ENCODE data around the gene ITGB1BP1.

ITGB1BP1 gene

GRCh38 chr2:9407363-9407811 lies 15.9 kb downstream of the ITGB1BP1 start:
- Histone ChIP-seq H3K79me2 (ENCODE audit: insufficient read depth, low read length) (no peaks in the 10 kb centered on the region), H3F3A (ENCODE audit: insufficient read depth, low read length) (no peaks in the 10 kb centered on the region), H2AFZ (ENCODE audit: low read length) (no peak overlapping the region), H3K9ac (ENCODE audit: low read length) (no peak overlapping the region), H3K4me1 (ENCODE audit: insufficient read depth, low read length, severe bottlenecking) (no peaks in the 10 kb centered on the region), H3K36me3 (ENCODE audit: insufficient read depth, low read length) (peaks cover 51% of the 10 kb centered on the region), H3K4me3 (ENCODE audit: low read depth, low read length, poor library complexity, severe bottlenecking) (no peak overlapping the region), H4K20me1 (ENCODE audit: insufficient read depth, low read length) (no peaks in the 10 kb centered on the region), H3K9me3 (ENCODE audit: low read length) (no peaks in the 10 kb centered on the region), H3K4me2 (ENCODE audit: low read length) (no peak overlapping the region), H3K27me3 (ENCODE audit: insufficient read depth, low read length) (no peaks in the 10 kb centered on the region), H3K9me2 (ENCODE audit: low read depth, low read length) (no peaks in the 10 kb centered on the region), H3K27ac (ENCODE audit: low read depth, low read length, poor library complexity, severe bottlenecking) (no peak overlapping the region)
- TF ChIP-seq EZH2 (IDR thresholded peaks at IDR 0.05; ENCODE audit: borderline replicate concordance, low read length) (no peak), CTCF (IDR thresholded peaks at IDR 0.05; ENCODE audit: low read length) (no peak)

GRCh38 chr2:9406529-9407362 lies 16.6 kb downstream of the ITGB1BP1 start:
- H3K27ac ChIP-seq (ENCODE audit: low read depth, low read length, poor library complexity, severe bottlenecking), result no peak overlapping the region
- no peak overlapping the region for H3K4me2 ChIP-seq (ENCODE audit: low read length)
- no peaks in the 10 kb centered on the region for H3K9me2 ChIP-seq (ENCODE audit: low read depth, low read length)
- no peaks in the 10 kb centered on the region for H3K4me1 ChIP-seq (ENCODE audit: insufficient read depth, low read length, severe bottlenecking)
- no peak overlapping the region for H3K4me3 ChIP-seq (ENCODE audit: low read depth, low read length, poor library complexity, severe bottlenecking)
- TF ChIP-seq CTCF (IDR thresholded peaks at IDR 0.05; ENCODE audit: low read length), result no peak
- no peak for TF ChIP-seq EZH2 (IDR thresholded peaks at IDR 0.05; ENCODE audit: borderline replicate concordance, low read length)
- H3F3A ChIP-seq (ENCODE audit: insufficient read depth, low read length), result no peaks in the 10 kb centered on the region
- peaks cover 46% of the 10 kb centered on the region for H3K36me3 ChIP-seq (ENCODE audit: insufficient read depth, low read length)
- no peak overlapping the region for H3K9ac ChIP-seq (ENCODE audit: low read length)
- no peaks in the 10 kb centered on the region for H3K27me3 ChIP-seq (ENCODE audit: insufficient read depth, low read length)
- H3K9me3 ChIP-seq (ENCODE audit: low read length), result no peaks in the 10 kb centered on the region
- H3K79me2 ChIP-seq (ENCODE audit: insufficient read depth, low read length), result no peaks in the 10 kb centered on the region
- H2AFZ ChIP-seq (ENCODE audit: low read length), result no peak overlapping the region
- no peaks in the 10 kb centered on the region for H4K20me1 ChIP-seq (ENCODE audit: insufficient read depth, low read length)

GRCh38 chr2:9405636-9406035 lies 17.7 kb downstream of the ITGB1BP1 start:
- Histone ChIP-seq H3K27me3 (ENCODE audit: insufficient read depth, low read length) (no peaks in the 10 kb centered on the region), H2AFZ (ENCODE audit: low read length) (no peak overlapping the region), H3K36me3 (ENCODE audit: insufficient read depth, low read length) (peaks cover 39% of the 10 kb centered on the region; the same call in 1 of the 2 replicates), H3K27ac (ENCODE audit: low read depth, low read length, poor library complexity, severe bottlenecking) (no peak overlapping the region), H3K9ac (ENCODE audit: low read length) (no peak overlapping the region), H3K9me2 (ENCODE audit: low read depth, low read length) (no peaks in the 10 kb centered on the region), H3K4me2 (ENCODE audit: low read length) (no peak overlapping the region), H3K79me2 (ENCODE audit: insufficient read depth, low read length) (no peaks in the 10 kb centered on the region), H4K20me1 (ENCODE audit: insufficient read depth, low read length) (no peaks in the 10 kb centered on the region), H3K4me1 (ENCODE audit: insufficient read depth, low read length, severe bottlenecking) (no peaks in the 10 kb centered on the region), H3K4me3 (ENCODE audit: low read depth, low read length, poor library complexity, severe bottlenecking) (no peak overlapping the region), H3K9me3 (ENCODE audit: low read length) (no peaks in the 10 kb centered on the region), H3F3A (ENCODE audit: insufficient read depth, low read length) (no peaks in the 10 kb centered on the region)
- TF ChIP-seq EZH2 (IDR thresholded peaks at IDR 0.05; ENCODE audit: borderline replicate concordance, low read length), result no peak
- no peak for TF ChIP-seq CTCF (IDR thresholded peaks at IDR 0.05; ENCODE audit: low read length)

Data from OCI-LY1 (cell line).